GM10847 (cell line): ENCODE results near the gene UBE2J1.

Experiments used
- POLR2A ChIP-seq: IDR thresholded peaks from 2 replicates; pipeline ENCODE4 v1.6.1; 2011; ENCODE audit not compliant: insufficient read length; ENCODE audit errors: extremely low read depth

The UBE2J1 gene

GRCh38 chr6:89287351-89288028 is 65.0 kb downstream of the UBE2J1 start:
- no peak for TF ChIP-seq POLR2A

DNA sequence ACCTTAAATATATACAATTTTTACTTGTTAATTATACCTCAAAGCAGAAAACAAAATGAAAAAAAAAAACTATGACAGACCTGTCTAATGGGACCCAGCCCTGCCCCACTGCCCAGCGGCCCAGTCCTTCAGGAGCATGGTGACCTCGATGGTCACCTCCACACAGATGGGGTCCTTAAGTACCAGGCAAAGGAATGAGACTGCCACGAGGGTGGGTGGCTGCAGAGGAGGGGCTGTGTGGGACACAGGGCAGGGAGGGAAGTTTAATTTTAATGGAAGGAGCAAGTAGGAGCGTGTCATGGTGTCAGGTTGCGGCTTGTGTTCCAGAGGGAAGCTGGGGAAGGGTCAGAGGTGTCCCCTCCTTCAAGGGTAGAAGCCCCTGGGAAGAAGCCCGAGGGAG is 66.0 kb downstream of the UBE2J1 start:
- TF ChIP-seq POLR2A, result no peak

GRCh38 chr6:89284963-89285735 is 67.4 kb downstream of the UBE2J1 start:
- no peak for TF ChIP-seq POLR2A

DNA sequence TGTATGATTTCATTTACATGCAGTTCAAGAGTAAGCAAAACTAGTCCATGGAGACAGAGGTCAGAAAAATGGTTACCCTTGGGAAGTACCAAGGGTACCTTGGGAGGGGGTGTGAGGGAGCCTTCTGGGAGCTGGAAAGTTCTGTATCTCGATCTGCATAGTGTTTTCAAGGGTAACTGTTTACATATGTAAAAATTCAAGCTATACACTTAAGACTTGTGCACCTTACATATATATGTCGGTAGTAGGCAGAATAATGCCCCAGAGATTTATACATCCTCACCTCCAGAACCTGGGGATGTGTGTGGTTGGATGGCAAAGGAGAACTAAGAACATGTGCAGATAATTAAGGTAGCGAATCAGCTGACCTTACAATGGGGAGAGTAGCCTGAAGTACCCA is 68.4 kb downstream of the UBE2J1 start:
- TF ChIP-seq POLR2A, result no peak

- no peak for TF ChIP-seq POLR2A
Measured at GRCh38 chr6:89282749-89283148, 69.8 kb downstream of the UBE2J1 start.

DNA sequence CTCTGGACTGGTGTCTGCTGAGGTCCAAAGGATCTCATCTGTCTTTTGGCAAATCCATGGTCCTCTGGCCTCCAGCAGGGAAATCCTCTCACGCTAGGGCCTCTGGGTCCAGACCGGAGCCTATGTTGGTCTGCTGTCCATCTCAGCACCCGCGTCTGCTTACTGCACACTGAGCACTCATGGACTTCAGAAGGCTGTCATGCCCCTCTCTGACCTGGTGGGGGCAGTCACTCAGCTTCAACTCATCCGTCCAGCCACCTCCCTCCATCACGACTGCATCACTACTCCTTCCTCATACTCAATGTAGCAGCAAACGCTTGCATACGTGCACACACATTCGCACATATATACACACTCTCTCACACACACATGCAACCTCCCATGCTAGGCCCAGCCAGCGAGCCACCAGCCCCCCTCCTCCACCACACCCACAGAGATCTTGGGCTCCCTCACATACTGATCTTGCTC is 70.7 kb downstream of the UBE2J1 start:
- TF ChIP-seq POLR2A, result no peak

DNA sequence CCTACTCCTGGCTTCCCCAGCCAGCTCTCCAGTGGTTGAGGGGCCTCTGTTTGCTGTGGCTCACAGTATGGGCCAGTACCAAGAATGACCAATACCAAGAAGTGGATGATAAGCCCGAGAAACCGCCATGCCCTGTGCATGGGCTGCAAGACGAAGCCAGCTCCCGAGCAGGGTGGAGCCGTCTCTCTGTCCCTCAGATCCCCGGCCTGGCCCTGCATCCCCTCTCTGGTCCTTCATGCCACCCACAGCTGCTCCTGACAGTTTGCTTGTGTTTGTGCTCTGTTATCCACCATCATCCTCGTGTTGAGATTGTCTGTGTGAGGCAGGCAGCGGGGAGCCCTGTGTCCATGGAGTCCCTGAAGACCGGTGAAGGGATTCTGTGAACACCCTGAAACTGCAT is 73.6 kb downstream of the UBE2J1 start:
- no peak for TF ChIP-seq POLR2A
